Germinal center (tissue), 1 donor: ENCODE results near the gene MBP.
"Not testable (repeated sequence)": the region's sequence is repeated elsewhere in the genome, so short reads cannot be mapped to it uniquely, and the experiment has no call there.

Experiments used
- DNase-seq: peaks from one replicate; pipeline ENCODE4 v3.0.0; 2012; ENCODE audit warnings: mixed read lengths, low spot score

MBP gene

DNA sequence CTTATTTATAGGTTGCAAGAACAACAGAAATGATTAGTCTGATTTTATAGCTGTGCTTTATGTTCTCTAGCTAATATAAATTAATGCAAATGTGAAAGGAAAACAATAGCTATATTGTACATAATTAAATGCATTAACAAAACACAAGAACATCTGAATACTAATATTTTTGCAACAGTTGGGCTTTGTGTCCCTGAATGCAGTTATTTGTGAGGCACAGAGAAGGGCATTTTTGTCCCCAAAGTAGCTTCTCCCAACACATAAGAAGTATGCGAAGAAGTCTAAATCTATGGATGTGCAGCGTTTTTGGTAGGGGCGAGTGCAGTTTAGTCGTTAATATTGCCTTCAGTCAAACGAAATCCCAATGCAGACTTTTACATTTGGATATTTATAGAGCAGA is 110.0 kb downstream of the MBP start:
- no peak for DNase-seq

DNA sequence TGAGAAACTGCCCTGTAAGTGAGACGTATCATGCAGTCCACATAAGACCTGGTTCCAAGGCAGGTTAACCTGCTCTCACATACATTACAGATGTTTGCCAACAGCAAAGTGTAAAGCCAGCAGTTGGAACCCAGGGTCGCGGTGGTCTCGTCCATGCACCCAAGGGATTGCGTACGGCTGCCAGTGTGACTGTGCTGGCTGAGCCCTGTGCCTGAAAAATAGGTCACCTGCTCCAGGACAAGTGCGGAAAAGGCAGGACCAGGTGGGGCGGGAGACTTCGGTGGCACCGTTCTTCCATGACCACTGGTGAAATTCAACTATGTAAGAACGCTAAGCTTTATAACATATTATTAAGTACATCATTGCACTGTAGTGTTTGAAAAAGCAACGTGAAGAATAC is 110.5 kb downstream of the MBP start:
- no peak for DNase-seq

DNA sequence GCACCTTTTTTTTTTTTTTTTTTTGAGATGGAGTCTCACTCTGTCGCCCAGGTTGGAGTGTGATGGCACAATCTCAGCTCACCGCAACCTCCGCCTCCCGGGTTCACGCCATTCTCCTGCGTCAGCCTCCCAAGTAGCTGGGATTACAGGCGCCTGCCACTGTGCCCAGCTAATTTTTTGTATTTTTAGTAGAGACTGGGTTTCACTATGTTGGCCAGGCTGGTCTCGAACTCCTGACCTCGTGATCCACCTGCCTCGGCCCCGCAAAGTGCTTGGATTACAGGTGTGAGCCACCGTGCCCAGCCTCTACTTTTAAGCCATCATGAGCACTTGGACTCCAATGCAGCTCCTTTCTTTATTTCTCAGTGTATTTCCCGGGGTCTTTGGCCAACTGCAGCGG is 111.1 kb downstream of the MBP start:
- not testable (repeated sequence) for DNase-seq

DNA sequence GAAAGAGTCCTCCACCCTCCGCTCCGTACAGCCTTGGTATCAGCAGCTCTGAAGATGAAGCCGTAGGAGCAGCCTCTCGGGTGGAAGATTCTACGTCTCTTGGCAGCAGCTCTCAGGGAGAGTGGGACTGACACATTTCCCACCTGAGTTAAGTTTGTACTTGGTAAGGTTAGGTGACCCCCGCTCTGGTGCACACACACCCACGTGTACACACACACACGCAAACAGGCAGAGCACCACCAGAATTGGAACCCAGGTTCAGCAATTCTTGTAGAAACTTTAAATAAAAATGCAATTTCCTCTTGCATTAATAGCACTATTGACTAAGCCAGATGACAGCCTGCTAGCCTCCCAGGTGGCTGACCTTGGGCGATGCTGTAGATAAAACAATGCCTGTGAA is 111.5 kb downstream of the MBP start:
- no peak for DNase-seq

DNA sequence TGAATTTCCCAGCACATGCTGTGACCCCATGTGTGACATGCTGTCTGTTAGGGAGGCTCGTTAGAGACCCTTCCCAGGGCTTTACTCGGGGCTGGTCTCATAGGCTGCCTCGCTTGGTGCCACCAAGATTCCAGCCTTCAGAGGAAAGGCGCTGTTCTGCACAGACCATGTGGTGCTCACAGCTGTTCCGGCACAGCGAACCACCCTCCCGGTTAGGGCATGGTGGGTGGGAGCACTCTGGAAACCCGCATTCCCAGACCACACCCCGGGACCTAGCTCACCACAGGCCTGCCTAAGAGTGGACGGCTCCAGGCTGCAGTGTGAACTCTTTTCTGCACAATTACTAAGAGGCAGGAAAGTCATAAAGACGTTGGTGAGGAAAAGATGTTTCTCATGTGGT is 112.0 kb downstream of the MBP start:
- DNase-seq, result no peak

DNA sequence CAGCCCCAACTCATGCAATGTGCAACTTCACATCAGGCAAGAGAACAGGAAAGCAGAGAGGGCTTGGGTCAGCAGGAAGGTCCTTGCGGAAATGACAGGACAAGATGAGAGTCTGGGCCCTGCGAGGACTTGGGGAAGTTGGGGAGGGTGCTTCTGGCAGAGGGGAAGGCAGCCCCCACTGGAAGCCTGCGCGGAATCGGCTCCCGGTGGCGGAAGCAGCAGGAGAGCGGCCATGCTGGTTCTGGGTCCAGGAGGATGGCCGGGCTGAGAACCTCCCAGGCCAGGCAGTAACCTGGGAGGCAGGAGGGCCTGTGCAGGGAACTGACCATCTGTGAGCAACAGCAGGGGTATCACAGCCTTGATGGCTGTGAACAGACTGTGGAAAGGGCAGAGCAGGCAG is 112.9 kb downstream of the MBP start:
- no peak for DNase-seq

DNA sequence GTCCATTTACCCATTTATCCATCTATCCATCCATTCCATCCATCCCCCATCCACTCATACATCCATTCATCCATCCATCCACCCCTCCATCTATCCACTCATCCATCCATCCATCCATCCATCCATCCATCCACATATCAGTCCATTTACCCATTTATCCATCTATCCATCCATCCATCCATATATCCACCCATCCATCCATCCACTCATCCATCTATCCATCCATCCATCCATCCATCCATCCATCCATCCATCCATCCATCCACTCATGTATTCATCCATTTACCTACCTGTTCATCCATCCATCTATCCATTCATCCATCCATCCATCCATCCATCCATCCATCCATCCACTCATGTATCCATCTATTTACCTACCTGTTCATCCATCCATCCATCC is 113.9 kb downstream of the MBP start:
- DNase-seq, result not testable (repeated sequence)

DNA sequence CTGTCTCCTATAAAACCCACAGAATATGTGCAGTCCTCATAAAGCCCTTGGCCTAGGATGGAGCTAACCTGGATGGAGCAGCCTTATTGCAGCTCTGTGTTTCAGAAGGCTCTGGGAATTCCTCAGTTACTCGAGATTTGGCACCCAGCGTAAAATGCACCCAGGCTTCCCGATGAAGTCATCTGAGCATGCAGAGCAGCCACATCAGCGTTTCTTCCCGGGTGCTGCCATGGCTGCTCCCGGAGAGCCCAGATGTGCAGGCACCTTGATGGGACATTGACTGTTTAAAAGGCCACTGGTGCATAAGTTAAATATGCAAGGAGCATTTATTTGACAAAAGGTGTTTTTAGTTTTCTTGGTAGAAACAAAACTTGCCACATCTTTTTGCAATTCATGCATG is 115.2 kb downstream of the MBP start:
- no peak for DNase-seq

DNA sequence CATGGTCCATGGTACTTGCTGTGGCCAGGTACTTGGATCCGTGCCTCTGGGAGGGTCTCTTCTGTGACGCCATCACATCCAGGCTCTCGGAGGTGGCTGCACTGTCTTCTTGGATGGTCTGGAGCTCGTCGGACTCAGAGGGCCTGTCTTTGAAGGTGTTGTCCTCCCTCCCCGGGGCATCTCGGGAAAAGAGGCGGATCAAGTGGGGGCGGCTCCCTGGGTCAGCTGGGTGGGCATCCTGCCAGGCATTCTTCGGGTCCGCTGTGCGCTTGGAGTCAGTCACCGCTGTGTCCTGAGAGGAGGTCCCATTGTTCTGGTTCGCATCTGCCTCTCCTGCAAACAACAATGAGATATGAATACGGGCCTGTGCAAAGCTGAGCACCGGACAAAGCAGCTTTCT is 115.6 kb downstream of the MBP start:
- DNase-seq, result no peak

DNA sequence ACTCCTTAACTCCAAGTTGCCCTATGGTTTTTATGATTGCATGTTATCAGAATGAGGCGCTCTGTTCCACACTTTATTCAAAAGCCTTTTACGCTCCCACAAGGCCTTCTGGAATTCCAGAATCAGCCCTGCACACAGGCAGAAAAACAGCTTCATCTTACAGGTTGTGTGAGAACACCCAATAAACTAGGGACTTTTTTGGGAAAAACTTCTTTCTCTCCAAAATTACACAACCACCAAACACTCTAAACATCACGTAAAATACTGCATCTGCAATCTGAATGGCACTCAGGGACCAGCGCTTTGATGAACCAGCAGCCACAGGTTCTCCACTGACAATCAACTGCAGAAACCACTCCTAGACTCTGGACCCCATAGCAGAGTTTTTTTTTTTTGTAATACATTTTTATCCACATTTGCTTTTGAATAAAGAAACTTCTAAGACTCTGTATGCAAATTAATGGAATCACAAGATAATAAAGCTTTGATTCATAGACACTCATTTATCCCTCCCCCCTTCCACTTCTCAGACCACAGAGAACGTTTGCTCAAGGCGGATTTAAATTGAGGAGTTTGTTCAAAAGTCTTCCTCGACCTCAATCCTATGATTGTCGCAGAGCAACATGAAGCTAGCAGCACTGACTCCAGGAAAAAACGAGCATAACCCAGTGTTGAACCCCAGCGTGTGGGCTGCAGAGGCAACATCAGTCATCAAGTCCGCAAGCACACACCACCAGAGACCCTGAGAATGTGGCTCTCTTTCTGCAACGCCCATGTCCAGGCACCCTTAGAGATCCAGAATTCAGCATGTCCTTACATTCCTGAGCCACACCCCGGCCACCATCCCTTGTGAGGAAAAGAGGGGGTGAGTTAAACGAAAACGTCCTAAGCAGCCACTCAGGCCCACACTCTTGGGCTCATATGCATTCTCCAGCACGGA is 116.5 kb downstream of the MBP start:
- DNase-seq, result no peak

DNA sequence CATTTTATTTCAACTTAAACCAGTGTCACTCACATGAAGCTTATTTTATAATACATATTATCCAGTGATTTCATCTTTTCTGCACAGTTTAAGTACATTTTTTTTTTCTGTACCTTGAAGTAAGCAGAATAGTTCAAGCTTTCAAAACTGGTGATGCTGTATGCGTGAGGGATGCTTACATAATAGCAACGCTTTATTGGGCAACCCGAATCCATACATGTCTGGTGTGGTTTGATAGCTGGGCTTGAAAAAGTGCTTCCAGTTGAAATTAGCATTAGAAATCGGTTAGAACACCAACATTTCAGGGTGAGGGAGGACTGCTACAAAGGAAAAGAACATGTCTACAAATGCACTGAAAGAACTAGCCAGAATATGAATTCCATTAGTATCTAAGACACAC is 117.4 kb downstream of the MBP start:
- no peak for DNase-seq

DNA sequence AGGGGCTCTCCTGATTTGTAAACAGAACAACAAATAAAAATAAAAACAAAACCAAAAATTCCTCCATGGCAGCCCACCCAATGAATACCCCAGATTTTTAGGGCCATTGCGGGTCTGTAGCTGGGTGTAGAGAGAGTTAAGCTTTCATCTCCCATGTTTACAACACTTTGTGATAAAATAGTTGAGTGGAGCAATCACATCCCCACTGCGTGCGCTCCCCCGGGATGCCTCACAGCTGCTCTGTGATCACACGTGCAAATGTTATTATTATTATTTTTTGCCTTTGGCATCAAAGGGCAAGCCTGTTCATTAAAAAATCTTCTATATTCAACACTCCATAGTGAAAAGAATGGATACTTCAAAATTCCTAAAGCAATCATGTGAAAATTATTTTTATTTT is 118.0 kb downstream of the MBP start:
- no peak for DNase-seq

DNA sequence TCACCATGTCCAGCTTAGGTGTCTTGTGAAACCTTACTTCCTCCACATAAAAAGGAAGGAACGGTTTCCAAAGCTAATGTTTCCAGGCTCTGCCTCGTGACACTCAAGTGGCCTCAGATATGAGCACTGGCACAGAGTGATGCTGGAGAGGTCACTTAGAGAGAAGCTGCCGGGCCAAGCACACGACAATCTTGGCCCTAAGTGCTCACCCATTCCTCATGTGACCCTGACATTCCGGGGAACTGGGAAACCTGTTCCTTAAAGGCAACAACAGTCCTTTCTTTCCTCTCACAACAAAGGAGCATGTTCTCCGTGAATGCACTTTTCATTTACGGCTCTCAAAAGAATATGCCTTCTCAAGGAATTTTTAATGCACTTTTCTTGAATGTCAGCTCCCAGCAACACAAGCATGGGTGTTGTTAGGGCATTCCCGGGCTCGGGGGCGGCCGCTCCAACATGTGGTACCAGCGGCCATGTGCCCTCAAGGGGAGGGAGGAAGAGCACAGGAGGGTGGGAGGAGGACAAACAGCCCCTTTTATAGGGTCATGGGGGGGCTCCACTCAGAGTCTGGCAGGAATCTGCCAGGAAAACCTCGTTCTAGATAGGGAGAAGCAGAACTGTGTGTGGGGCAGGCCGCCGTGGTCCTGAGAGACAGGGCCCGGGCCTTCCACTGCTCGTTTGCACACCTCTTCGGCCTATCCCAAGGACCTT is 118.6 kb downstream of the MBP start:
- no peak for DNase-seq

DNA sequence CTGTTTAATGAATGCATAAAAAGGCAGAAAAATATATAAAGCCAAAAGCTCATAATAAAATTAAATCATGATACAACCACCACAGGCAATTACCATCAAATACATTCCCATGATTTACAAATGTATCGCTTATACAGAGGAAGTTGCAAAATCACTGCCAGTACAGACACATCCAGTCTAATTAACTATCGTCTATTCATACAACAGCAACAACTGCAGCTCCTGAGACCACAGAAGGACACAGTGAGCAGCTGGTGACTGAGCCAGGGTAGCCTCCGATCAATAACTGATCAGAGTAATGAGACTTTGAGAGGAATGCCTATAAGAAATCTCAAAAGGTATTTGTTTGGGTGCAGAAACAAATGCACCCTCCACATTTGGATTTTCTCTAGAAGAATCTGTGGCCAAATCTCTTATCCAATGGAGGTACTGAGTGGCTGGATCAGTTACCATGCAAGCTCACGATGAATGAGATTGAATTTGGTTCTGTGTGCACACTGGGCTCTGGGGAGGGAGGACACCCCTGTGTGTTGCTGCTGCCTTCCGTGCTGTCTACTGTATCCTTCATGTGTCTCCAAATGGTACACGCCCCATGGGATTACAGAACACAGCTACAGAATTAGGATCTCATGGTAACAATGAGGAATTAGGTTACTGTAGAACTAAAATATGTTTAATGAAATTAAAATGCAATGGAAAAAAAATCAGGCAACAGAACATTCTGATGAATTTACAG is 119.6 kb downstream of the MBP start:
- DNase-seq, result no peak

DNA sequence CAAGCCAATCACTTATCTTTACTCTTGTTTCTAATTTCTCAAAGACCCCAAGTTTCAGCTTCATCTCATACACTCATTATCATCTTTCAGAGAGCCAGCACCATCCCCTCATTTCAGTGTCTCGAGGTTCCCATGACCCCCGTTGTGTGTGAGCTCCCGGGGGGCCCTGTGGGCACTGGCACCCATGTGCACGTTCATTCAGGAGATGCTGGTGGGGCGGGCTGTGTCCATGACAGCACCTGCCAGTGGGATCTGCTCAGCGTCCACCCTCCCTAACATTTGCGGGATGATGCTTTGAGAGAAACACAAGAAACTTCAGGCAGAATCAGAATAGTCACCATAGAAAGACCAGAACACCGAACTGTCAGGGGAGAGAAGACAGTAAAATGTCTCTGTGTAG is 120.5 kb downstream of the MBP start:
- no peak for DNase-seq

DNA sequence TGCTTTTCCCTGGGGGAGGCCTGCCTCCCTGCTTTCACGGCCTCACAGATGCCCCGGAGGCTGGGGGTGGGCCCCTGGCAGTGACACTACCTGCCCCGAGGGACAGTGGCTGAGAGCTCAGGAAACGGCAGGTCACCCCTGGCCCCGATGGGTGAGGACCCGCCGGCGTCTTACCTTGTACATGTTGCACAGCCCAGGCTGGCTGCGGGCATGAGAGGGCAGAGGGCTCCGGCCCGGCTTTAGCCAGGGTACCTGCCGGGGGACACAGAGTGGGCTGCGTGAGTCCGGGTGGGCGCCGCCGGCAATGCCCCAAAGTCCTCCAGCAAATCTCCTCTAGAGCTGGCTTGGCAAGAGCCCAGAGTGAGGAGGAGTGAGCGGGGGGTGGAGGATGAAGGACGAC is 122.9 kb downstream of the MBP start:
- DNase-seq, result no peak

DNA sequence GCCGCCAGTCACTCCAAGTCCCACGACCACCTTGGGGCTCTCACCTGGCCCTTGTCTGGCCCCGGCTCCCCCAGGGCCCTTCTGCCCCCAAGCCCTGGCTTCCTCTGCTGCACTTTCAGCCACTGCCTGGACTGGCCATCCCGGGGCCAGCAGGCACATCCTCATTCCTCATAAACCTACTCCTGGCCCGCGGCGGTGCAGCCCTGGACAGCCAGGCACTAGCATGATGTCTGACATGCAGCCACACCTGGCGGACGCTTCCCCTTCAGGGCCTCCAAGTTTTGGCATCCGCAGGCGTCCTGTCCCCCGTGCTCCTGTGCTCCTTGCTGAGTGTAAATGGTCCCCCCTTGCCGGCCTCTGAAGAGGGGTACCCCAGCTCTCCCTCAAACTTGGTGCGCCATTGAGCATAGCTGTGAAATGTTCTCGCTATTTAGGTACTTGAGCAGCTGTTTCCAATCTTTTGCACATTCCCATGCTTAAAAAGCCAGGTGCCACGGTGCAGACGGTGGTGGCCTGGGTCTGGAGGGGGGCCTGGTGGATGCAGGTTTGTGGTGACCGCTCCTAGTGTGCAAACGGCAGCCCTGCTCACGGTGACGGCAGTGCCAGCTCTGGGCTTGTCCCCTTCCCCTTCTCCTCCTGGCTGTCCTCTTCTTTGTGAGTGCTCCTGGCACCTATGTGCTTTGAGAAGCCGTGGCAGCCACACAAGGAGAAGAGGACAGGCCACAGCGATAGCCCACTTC is 123.8 kb downstream of the MBP start:
- DNase-seq, result no peak

DNA sequence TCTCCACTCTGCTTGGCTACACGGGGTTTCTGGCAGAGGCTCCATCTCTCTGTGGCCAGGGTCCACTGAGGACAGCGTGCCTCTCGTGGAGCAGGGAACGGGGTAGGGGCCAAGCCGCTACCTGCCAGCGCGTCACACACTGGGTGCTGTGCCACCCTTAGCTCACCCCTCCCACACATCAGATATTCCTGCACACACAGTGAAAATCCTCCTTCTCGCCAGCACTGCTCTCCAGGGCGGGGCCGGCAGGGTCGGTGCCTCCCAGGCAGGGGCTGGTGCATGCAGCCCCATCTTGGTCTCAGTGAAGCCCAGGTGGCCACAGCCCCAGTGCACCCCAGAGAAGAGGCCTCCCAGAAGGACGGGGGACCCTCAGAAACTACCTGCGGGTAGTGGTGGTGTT is 124.6 kb downstream of the MBP start:
- no peak for DNase-seq

DNA sequence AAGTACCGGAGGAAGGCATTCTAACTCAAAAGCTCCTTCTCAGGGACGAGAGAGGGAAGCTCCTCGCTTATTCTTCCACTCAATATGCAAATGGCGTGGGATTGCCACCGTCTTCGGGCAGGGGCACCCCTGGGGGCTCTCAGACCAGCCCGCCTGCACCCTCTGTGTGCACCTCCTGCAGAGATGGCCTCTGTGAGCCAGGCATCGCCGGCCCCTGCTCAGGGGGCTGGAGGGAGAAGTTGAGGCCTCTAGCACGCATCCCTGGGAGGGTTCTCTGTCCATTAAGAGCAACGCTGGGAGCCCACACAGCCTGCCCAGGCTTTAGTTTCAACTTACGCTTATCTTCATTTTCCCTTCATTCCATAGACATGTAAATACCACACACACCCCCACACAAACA is 125.3 kb downstream of the MBP start:
- DNase-seq, result no peak

DNA sequence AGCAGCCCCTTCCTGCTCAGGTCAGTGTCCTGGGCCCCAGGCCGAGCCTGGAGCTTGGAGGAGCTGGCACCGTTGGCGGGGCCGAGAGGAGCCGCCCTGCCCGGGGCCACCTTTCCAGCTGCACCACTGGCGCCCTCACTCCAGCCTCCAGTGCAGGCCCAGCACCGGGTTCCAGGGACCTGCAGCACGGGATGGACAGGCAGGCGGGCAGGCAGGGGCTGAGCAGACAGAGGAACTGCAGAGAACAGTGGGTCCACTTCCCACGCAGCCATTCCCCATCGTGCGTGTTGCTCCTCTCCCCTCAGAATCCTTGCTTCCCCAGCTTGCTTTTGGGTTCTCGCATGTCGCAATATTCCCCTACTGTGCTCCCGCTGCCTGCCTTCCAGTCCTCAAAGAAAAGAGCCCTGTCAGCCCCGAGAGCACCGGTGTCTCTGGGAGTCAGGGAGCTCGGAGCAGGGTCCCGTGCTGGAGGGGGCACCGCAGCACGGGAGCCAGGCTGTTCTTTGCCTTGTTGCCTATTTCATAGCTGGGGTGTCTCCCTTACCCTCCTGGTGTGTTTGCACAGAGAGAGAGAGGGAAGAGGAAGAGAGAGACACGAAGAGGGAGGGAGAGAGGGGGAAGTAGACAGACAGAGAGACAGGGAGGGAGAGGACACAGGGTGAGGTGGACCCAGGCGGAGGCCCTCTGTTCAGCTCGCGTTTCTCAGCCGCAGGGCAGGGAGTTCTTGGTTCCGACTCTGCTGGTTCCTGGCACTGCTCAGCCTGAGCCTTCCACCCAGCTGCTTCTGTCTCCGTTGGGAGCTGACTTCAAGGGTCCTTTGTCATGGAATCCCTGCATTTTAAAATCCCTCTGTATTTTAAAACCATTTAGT is 126.0 kb downstream of the MBP start:
- DNase-seq, result no peak

DNA sequence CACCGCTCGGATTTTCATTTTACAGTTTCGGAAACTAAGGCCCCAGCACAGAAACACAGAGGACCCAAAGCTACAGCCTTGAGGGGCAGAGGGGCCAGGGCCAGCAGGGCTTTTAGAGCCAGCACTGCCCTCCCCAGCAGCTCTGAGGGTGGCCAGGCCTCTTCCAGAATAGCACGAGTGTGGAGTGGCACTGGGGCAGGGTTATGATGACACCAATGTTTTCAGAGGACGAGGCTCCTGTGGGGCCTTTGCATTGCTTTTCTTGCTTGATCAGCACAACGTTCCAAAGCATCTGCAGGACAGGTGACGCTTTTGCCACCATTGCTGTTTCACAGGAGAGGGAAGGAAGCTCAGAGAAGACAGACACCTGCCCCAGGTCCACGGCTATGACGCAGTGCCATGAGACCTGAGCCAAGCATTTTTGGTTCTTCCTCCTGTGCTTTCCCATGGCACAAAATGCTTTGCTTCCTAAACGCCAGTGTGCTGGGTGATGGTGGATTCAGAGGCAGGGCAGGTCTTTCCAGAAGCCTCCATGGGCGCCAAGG is 126.9 kb downstream of the MBP start:
- no peak for DNase-seq
